GM12865 (cell line): ENCODE measurements around the gene KLF7.
A peak's percentile ranks its signal among the peaks of the same experiment; 100 is the strongest.

Experiments
- DNase-seq: peaks from one replicate; pipeline ENCODE4 v3.0.0; 2010; ENCODE audit warnings: low read depth
- H3K4me3 ChIP-seq: 2 replicates; pipeline ENCODE4 v1.5.1; 2011; ENCODE audit warnings: mild to moderate bottlenecking, low read depth, low read length, control low read depth
- TF ChIP-seq, protein P1 (sequence below): IDR thresholded peaks from 2 replicates; pipeline ENCODE4 v1.5.1; 2011; ENCODE audit warnings: low read length, control low read depth, low read depth, inconsistent platforms; ENCODE audit not compliant: insufficient read depth; ENCODE audit errors: missing control alignments

KLF7 gene

DNA sequence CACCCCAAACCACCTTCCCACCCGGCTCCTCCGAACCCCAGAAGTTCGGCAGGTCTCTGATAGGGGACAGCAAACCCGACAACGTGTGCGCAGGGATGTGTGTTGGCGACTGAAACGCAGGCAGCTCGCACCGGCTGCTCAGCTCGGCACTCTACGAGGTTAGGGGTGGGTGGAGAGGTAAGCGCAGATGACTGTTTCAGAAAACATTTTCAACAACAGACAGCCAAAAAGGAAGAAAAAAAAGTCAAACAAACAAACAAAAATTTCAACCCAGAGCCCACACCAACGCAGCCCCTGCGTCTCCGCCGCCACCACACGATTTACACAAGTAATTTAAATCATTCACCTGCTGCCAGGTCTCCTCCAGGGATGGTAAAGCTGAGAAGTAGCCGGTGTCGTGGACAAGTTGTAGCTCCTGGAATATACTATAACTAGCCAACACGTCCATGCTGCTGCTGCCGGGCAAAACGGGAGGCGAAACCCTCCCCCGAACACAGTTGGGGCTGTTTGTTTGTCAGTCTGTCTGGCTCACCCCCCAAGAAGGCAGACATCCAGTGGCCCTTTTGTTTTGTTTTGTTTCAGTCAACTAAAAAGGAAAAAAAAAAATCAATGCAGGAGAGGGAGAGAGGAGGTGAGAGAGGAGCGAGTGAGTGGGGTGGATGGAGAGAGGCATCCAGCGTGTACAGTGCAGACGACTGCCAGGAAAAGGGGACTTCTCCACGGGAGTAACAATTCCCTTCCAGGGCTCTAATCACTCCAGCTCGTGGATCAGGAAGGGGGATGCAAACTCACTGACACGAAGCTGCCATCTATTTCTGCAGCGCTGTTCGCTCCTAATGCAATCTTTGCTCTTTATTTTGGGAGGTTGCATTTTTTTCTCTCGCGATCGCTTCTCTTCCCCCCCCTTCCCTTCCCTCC, at the start of gene KLF7:
TSS of gene KLF7 (minus strand) at position 828 of the 918 bp plus-strand sequence. CDS start at position 448, 380 bp downstream.
- DNase-seq: peak; percentile 69
- peak within 1 kb of the TSS; percentile 97 for H3K4me3 ChIP-seq
- TF ChIP-seq, protein P1, sequence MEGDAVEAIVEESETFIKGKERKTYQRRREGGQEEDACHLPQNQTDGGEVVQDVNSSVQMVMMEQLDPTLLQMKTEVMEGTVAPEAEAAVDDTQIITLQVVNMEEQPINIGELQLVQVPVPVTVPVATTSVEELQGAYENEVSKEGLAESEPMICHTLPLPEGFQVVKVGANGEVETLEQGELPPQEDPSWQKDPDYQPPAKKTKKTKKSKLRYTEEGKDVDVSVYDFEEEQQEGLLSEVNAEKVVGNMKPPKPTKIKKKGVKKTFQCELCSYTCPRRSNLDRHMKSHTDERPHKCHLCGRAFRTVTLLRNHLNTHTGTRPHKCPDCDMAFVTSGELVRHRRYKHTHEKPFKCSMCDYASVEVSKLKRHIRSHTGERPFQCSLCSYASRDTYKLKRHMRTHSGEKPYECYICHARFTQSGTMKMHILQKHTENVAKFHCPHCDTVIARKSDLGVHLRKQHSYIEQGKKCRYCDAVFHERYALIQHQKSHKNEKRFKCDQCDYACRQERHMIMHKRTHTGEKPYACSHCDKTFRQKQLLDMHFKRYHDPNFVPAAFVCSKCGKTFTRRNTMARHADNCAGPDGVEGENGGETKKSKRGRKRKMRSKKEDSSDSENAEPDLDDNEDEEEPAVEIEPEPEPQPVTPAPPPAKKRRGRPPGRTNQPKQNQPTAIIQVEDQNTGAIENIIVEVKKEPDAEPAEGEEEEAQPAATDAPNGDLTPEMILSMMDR: no peak

DNA sequence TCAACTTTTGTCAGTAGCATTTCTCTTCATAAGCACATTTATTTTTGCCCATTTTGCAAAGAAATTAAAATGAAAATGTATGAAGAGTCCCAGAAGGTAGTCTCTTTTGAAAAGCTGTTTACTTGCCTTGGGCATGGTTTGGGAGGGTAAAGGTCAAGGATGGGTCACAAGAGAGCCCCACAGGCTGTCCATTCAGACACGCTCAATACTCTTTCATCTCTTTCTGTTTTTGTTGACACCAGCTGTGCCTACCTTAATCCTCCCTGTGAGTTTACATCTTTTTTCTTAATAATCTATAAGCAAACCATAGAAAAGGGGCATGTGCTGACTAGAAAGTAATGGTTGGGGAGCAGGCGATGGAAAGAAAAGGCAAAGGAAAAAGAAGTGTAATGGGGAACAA, 49.6 kb upstream of the KLF7 start:
- DNase-seq: no peak
- TF ChIP-seq, protein P1: no peak
- no peak overlapping the region for H3K4me3 ChIP-seq

DNA sequence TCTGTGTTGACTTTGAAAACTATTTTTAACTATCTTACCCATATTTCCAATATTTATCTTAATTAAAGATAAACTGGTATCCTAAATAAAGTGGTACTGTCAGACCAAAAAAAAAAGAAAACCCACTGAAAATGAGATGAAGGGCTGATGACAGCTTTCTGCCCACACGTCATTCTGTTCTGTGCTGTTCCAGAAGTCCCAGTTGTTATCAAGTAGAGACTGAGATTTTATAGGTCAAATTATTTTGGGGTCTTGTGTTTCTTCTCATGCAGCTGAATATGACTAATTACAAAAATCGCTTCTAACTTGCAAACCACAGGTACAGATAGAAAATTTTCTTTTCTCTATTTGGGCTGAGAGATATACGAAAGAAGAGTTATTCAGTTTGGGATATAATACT, 48.7 kb upstream of the KLF7 start:
- H3K4me3 ChIP-seq: no peak overlapping the region
- DNase-seq: no peak
- TF ChIP-seq, protein P1: no peak

DNA sequence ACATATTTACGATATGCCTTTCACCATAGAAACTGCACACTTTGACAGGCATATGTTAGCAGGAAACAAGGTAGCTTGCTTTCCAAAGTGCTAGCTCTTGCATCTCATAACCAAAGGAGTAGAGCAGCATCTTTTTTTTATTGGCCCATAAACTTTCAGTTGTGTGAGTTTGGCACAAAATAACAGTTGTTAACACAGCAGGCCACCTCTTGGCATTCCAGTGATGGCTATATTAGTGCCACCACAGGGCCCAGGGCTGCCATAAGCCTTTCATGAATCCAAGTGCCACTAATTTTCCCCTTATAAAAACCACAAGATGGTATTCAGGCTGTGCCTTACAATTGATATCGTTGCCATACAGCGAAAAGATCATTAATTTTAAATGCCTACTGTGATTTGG, 40.3 kb upstream of the KLF7 start:
- no peak overlapping the region for H3K4me3 ChIP-seq
- TF ChIP-seq, protein P1: no peak

DNA sequence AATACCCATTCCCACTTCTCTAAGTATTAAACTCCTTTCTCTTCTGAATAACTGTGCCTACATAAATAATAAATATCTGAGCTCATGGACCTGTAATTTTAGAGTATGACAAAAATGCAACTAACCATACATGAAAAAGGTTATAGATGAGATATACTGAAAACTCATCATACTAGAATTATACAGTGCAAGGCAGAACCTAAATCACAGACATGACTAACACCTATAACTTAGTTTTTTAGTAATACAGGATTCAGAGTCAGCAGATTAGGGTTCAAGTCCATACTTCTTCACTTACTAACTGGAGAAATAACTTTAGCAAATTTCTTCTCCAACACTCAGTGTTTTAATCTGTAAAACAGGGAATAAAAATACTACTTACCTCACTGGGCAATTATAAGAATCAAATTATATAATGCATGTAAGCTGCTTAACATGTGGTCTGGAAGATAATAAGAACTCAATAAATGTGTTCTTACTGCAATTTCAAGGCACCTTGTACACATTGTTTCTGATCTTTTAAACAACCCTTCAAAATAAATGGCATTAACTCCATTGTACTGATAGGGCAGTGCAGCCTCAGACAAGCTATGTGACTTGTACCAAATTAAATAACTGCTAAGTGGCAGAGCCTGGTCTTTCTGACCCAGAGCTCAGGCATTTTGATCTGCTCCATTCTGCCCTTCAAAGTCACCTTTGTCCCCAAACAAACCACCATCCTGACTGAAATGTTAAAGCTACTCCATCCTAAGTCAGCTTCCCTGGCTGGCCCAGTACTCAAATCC, 39.6 kb upstream of the KLF7 start:
- H3K4me3 ChIP-seq: no peak overlapping the region
- no peak for DNase-seq
- TF ChIP-seq, protein P1: no peak

More for the DNA sequence above, 40.3 kb upstream of the KLF7 start:
- DNase-seq: no peak

DNA sequence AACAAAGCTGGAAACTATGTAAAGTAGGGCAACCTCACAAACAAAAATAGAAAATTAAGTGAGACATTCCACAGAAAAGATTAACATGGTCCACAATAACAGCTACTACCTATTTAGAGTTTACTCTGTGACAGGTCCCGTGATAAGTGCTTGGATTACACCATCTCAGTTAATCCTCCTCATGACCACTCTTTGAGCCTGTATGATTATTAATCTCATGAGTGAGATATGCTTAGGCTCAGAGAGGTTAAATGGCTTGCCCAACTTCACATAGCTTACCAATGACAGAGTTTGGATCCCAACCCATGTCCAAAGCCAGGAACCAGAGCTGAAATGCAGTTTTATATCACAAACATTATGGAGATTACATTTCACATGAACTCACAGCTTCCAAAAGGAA, 37.3 kb upstream of the KLF7 start:
- TF ChIP-seq, protein P1: no peak
- no peak for DNase-seq
- no peak overlapping the region for H3K4me3 ChIP-seq
